CD8-positive, alpha-beta memory T cell (primary cell): ENCODE data around the gene ONECUT2. TPM values are rescaled to one million over a fixed set of nuclear protein-coding genes. Genes with fewer than 3 reads are reported as not detected.
A peak's percentile ranks its signal among the peaks of the same experiment; 100 is the strongest.

Source experiments
- CTCF ChIA-PET: fragments of 350-600 bp; sonication (Branson Sonifier 250); formaldehyde crosslinking; loops from one replicate; lab custom pipeline; 2021; ENCODE audit warnings: antibody characterized with exemption; lab: Charles Lee
- POLR2A ChIA-PET: fragments of 350-600 bp; sonication (Branson Sonifier 250); formaldehyde crosslinking; loops from one replicate; lab custom pipeline; 2021; ENCODE audit warnings: antibody characterized with exemption; lab: Charles Lee
- DNase-seq, 5 donors: peaks; one replicate each; pipeline versions ENCODE4 v3.0.0 to v3.0.0-alpha.2; 2020 to 2022; ENCODE audit warnings: mixed read lengths in 1 of 5
- H3K27ac ChIP-seq: one replicate; pipeline ENCODE4 v1.7.0; 2013; ENCODE audit warnings: low read depth, mild to moderate bottlenecking, low read length, moderate library complexity
- H3K27me3 ChIP-seq: 2 replicates; pipeline ENCODE4 v1.7.0; 2013; ENCODE audit warnings: low read length, mild to moderate bottlenecking; ENCODE audit not compliant: insufficient read depth, poor library complexity, severe bottlenecking
- H3K36me3 ChIP-seq: 2 replicates; pipeline ENCODE4 v1.7.0; 2013; ENCODE audit warnings: mild to moderate bottlenecking, low read length, moderate library complexity; ENCODE audit not compliant: insufficient read depth
- H3K4me1 ChIP-seq: 2 replicates; pipeline ENCODE4 v1.7.0; 2013; ENCODE audit warnings: mild to moderate bottlenecking, low read length, moderate library complexity; ENCODE audit not compliant: insufficient read depth
- H3K4me3 ChIP-seq: 2 replicates; pipeline ENCODE4 v1.7.0; 2013; ENCODE audit warnings: mild to moderate bottlenecking, low read length
- H3K9me3 ChIP-seq: 2 replicates; pipeline ENCODE4 v1.7.0; 2013; ENCODE audit warnings: mild to moderate bottlenecking, low read length
- H3K27ac Mint-ChIP-seq, 8 donors: one replicate each; pipeline ENCODE4 v1.8.0; 2020 to 2021; ENCODE audit warnings: mixed read lengths in 8 of 8, mild to moderate bottlenecking in 6 of 8, inconsistent platforms in 3 of 8, moderate library complexity in 3 of 8
- H3K27me3 Mint-ChIP-seq, 2 donors: one replicate each; pipeline ENCODE4 v1.8.0; 2020 to 2021; ENCODE audit warnings: mixed read lengths in 2 of 2, mild to moderate bottlenecking in 1 of 2, moderate library complexity in 1 of 2
- H3K36me3 Mint-ChIP-seq, 3 donors: one replicate each; pipeline ENCODE4 v1.8.0; 2020 to 2021; ENCODE audit warnings: mixed read lengths in 3 of 3, inconsistent platforms in 1 of 3, mild to moderate bottlenecking in 1 of 3
- H3K4me1 Mint-ChIP-seq, 3 donors: one replicate each; pipeline ENCODE4 v1.8.0; 2020 to 2021; ENCODE audit warnings: mixed read lengths in 3 of 3, inconsistent platforms in 1 of 3, mild to moderate bottlenecking in 1 of 3
- H3K4me3 Mint-ChIP-seq, 7 donors: one replicate each; pipeline ENCODE4 v1.8.0; 2020 to 2021; ENCODE audit warnings: mixed read lengths in 7 of 7, mild to moderate bottlenecking in 6 of 7, moderate library complexity in 4 of 7, inconsistent platforms in 2 of 7
- H3K9me3 Mint-ChIP-seq, 5 donors: one replicate each; pipeline ENCODE4 v1.8.0; 2020 to 2022; ENCODE audit warnings: mixed read lengths in 5 of 5, mild to moderate bottlenecking in 3 of 5, moderate library complexity in 2 of 5, inconsistent platforms in 1 of 5
- polyA plus RNA-seq: library from polyadenylated mRNA; unstranded; fragments of 300-500 nt; fragmentation: Illumina TruSeq; gene quantifications from one replicate; pipeline ENCODE4 v1.2.3, GENCODE V29; 2021
- total RNA-seq, 2 experiments: library from RNA; stranded (reverse); gene quantifications; one replicate each; pipeline ENCODE4 v1.2.3, GENCODE V29; 2021

ONECUT2 gene
- total and polyA plus RNA-seq, 3 experiments from 2014 or later = not detected

GRCh38 chr18:57443702-57444101 lies 8.5 kb downstream of the ONECUT2 start:
- Histone ChIP-seq H3K9me3 (no peaks in the 10 kb centered on the region), H3K4me1 (no peaks in the 10 kb centered on the region), H3K27ac (no peak overlapping the region), H3K36me3 (no peaks in the 10 kb centered on the region), H3K4me3 (no peak overlapping the region), H3K27me3 (peaks cover 30% of the 10 kb centered on the region)
- DNase-seq = no peak
- peaks cover 10 to 20% (median 12%) of the 10 kb centered on the region in 3 donors for H3K4me1 Mint-ChIP-seq
- no peaks in the 10 kb centered on the region for H3K36me3 Mint-ChIP-seq
- H3K4me3 Mint-ChIP-seq = no peak overlapping the region
- POLR2A ChIA-PET = no interaction called here
- H3K27ac Mint-ChIP-seq = no peak overlapping the region
- CTCF ChIA-PET = no interaction called here
- H3K9me3 Mint-ChIP-seq = peaks cover 0 to 5% (median 0%) of the 10 kb centered on the region in 5 donors
- peaks cover 67 to 72% of the 10 kb centered on the region in 2 donors for H3K27me3 Mint-ChIP-seq

- Histone ChIP-seq H3K27ac (no peak overlapping the region), H3K4me3 (no peak overlapping the region), H3K36me3 (no peaks in the 10 kb centered on the region), H3K4me1 (no peaks in the 10 kb centered on the region), H3K9me3 (no peaks in the 10 kb centered on the region), H3K27me3 (peaks cover 23% of the 10 kb centered on the region)
- CTCF ChIA-PET = no interaction called here
- POLR2A ChIA-PET = no interaction called here
- Mint-ChIP-seq H3K27me3 (peaks cover 63 to 66% of the 10 kb centered on the region in 2 donors), H3K36me3 (no peaks in the 10 kb centered on the region), H3K4me1 (peaks cover 5 to 14% (median 8%) of the 10 kb centered on the region in 3 donors), H3K4me3 (no peak overlapping the region), H3K27ac (no peak overlapping the region), H3K9me3 (peaks cover 0 to 4% (median 0%) of the 10 kb centered on the region in 5 donors)
- no peak for DNase-seq
These were observed 9.2 kb downstream of the ONECUT2 start for GRCh38 chr18:57444301-57444759.

GRCh38 chr18:57445488-57446319 lies 10.5 kb downstream of the ONECUT2 start:
- no peak overlapping the region for H3K27ac Mint-ChIP-seq
- H3K4me3 Mint-ChIP-seq = no peak overlapping the region
- Histone ChIP-seq H3K36me3 (no peaks in the 10 kb centered on the region), H3K9me3 (no peaks in the 10 kb centered on the region), H3K27me3 (peaks cover 21% of the 10 kb centered on the region), H3K27ac (no peak overlapping the region), H3K4me1 (no peaks in the 10 kb centered on the region), H3K4me3 (no peak overlapping the region)
- H3K36me3 Mint-ChIP-seq = no peaks in the 10 kb centered on the region
- H3K4me1 Mint-ChIP-seq = peaks cover 2 to 6% (median 5%) of the 10 kb centered on the region in 3 donors
- H3K27me3 Mint-ChIP-seq = peaks cover 61 to 63% of the 10 kb centered on the region in 2 donors
- H3K9me3 Mint-ChIP-seq = peaks cover 0 to 4% (median 0%) of the 10 kb centered on the region in 5 donors
- ChIA-PET POLR2A (no interaction called here), CTCF (no interaction called here)
- no peak for DNase-seq

- POLR2A ChIA-PET = no interaction called here
- no peaks in the 10 kb centered on the region for H3K4me1 ChIP-seq
- no peak overlapping the region for H3K4me3 Mint-ChIP-seq
- H3K27ac Mint-ChIP-seq = no peak overlapping the region
- H3K27me3 Mint-ChIP-seq = peaks cover 56 to 64% of the 10 kb centered on the region in 2 donors
- H3K9me3 ChIP-seq = no peaks in the 10 kb centered on the region
- peaks cover 21% of the 10 kb centered on the region for H3K27me3 ChIP-seq
- H3K4me3 ChIP-seq = no peak overlapping the region
- H3K27ac ChIP-seq = no peak overlapping the region
- CTCF ChIA-PET = no interaction called here
- peaks cover 0 to 4% (median 0%) of the 10 kb centered on the region in 5 donors for H3K9me3 Mint-ChIP-seq
- DNase-seq = no peak
- H3K4me1 Mint-ChIP-seq = peaks cover 2 to 4% (median 3%) of the 10 kb centered on the region in 3 donors
- H3K36me3 Mint-ChIP-seq = no peaks in the 10 kb centered on the region
- H3K36me3 ChIP-seq = no peaks in the 10 kb centered on the region
These were observed 11.1 kb downstream of the ONECUT2 start for GRCh38 chr18:57446322-57446721.

- no peaks in the 10 kb centered on the region for H3K36me3 Mint-ChIP-seq
- Histone ChIP-seq H3K4me1 (no peaks in the 10 kb centered on the region), H3K4me3 (no peak overlapping the region), H3K36me3 (no peaks in the 10 kb centered on the region), H3K9me3 (no peaks in the 10 kb centered on the region), H3K27me3 (peaks cover 15% of the 10 kb centered on the region), H3K27ac (no peak overlapping the region)
- H3K4me3 Mint-ChIP-seq = no peak overlapping the region
- ChIA-PET CTCF (no interaction called here), POLR2A (no interaction called here)
- peaks cover 0 to 4% (median 0%) of the 10 kb centered on the region in 5 donors for H3K9me3 Mint-ChIP-seq
- H3K4me1 Mint-ChIP-seq = no peaks in the 10 kb centered on the region
- DNase-seq = no peak
- peak overlapping the region in 1 of 8 donors; percentile 76 for H3K27ac Mint-ChIP-seq
- peaks cover 50 to 61% of the 10 kb centered on the region in 2 donors for H3K27me3 Mint-ChIP-seq
These were observed 12.0 kb downstream of the ONECUT2 start for GRCh38 chr18:57447154-57447621.

GRCh38 chr18:57455576-57456129 lies 20.5 kb downstream of the ONECUT2 start:
- ChIA-PET POLR2A (no interaction called here), CTCF (no interaction called here)
- H3K27ac Mint-ChIP-seq = peak overlapping the region in 1 of 8 donors; percentile 32
- no peaks in the 10 kb centered on the region for H3K4me1 Mint-ChIP-seq
- no peak overlapping the region for H3K4me3 ChIP-seq
- no peak overlapping the region for H3K4me3 Mint-ChIP-seq
- H3K4me1 ChIP-seq = no peaks in the 10 kb centered on the region
- peaks cover 16 to 54% of the 10 kb centered on the region in 2 donors for H3K27me3 Mint-ChIP-seq
- no peak overlapping the region for H3K27ac ChIP-seq
- H3K36me3 ChIP-seq = no peaks in the 10 kb centered on the region
- H3K36me3 Mint-ChIP-seq = no peaks in the 10 kb centered on the region
- peaks cover 0 to 8% (median 0%) of the 10 kb centered on the region in 5 donors for H3K9me3 Mint-ChIP-seq
- no peak for DNase-seq
- H3K9me3 ChIP-seq = no peaks in the 10 kb centered on the region
- peaks cover 4% of the 10 kb centered on the region for H3K27me3 ChIP-seq

GRCh38 chr18:57461652-57462269 lies 26.6 kb downstream of the ONECUT2 start:
- ChIA-PET POLR2A (no interaction called here), CTCF (no interaction called here)
- no peak for DNase-seq
- no peaks in the 10 kb centered on the region for H3K4me1 ChIP-seq
- Mint-ChIP-seq H3K4me3 (no peak overlapping the region), H3K27ac (no peak overlapping the region), H3K9me3 (peaks cover 0 to 6% (median 0%) of the 10 kb centered on the region in 5 donors), H3K4me1 (no peaks in the 10 kb centered on the region), H3K36me3 (no peaks in the 10 kb centered on the region), H3K27me3 (peaks cover 13 to 29% of the 10 kb centered on the region in 2 donors)
- H3K27me3 ChIP-seq = no peaks in the 10 kb centered on the region
- H3K27ac ChIP-seq = no peak overlapping the region
- H3K9me3 ChIP-seq = no peaks in the 10 kb centered on the region
- no peaks in the 10 kb centered on the region for H3K36me3 ChIP-seq
- H3K4me3 ChIP-seq = no peak overlapping the region

GRCh38 chr18:57466307-57466706 lies 31.1 kb downstream of the ONECUT2 start:
- no peak for DNase-seq
- Mint-ChIP-seq H3K27me3 (peaks cover 21 to 44% of the 10 kb centered on the region in 2 donors), H3K9me3 (peaks cover 0 to 4% (median 0%) of the 10 kb centered on the region in 5 donors), H3K27ac (no peak overlapping the region), H3K36me3 (no peaks in the 10 kb centered on the region), H3K4me3 (no peak overlapping the region), H3K4me1 (no peaks in the 10 kb centered on the region)
- no peak overlapping the region for H3K4me3 ChIP-seq
- ChIA-PET POLR2A (no interaction called here), CTCF (no interaction called here)
- H3K9me3 ChIP-seq = no peaks in the 10 kb centered on the region
- no peak overlapping the region for H3K27ac ChIP-seq
- no peaks in the 10 kb centered on the region for H3K4me1 ChIP-seq
- no peaks in the 10 kb centered on the region for H3K27me3 ChIP-seq
- H3K36me3 ChIP-seq = no peaks in the 10 kb centered on the region
